CD4-positive, alpha-beta memory T cell (primary cell): ENCODE measurements around the gene PAK5. TPM values are rescaled to one million over a fixed set of nuclear protein-coding genes. Genes with fewer than 3 reads are reported as not detected.

Source experiments
- CTCF ChIA-PET: fragments of 350-600 bp; sonication (Branson Sonifier 250); formaldehyde crosslinking; loops from one replicate; lab custom pipeline; 2021; ENCODE audit warnings: inconsistent platforms; ENCODE audit not compliant: partially characterized antibody; lab: Charles Lee
- POLR2A ChIA-PET: fragments of 350-600 bp; sonication (Branson Sonifier 250); formaldehyde crosslinking; loops from one replicate; lab custom pipeline; 2021; ENCODE audit not compliant: partially characterized antibody; lab: Charles Lee
- DNase-seq, 5 donors: peaks; one replicate each; pipeline versions ENCODE4 v3.0.0 to v3.0.0-alpha.2; 2020 to 2022; ENCODE audit warnings: mixed read lengths in 1 of 5
- H3K27ac ChIP-seq: one replicate; pipeline ENCODE4 v1.7.0; 2013; ENCODE audit warnings: low read depth, low read length
- H3K27me3 ChIP-seq: 2 replicates; pipeline ENCODE4 v1.7.0; 2013; ENCODE audit warnings: mild to moderate bottlenecking, low read length, moderate library complexity; ENCODE audit not compliant: insufficient read depth
- H3K36me3 ChIP-seq: 2 replicates; pipeline ENCODE4 v1.7.0; 2013; ENCODE audit warnings: mild to moderate bottlenecking, low read length, moderate library complexity; ENCODE audit not compliant: insufficient read depth
- H3K4me1 ChIP-seq: 2 replicates; pipeline ENCODE4 v1.7.0; 2013; ENCODE audit warnings: mild to moderate bottlenecking, low read length, moderate library complexity; ENCODE audit not compliant: insufficient read depth
- H3K4me3 ChIP-seq, 2 donors: one replicate each; pipeline ENCODE4 v1.7.0; 2013; ENCODE audit warnings: low read length in 2 of 2, mild to moderate bottlenecking in 1 of 2
- H3K9me3 ChIP-seq, 2 donors: one replicate each; pipeline ENCODE4 v1.7.0; 2013; ENCODE audit warnings: low read length in 2 of 2, control low read depth in 1 of 2; ENCODE audit not compliant: control insufficient read depth in 1 of 2
- H3K27ac Mint-ChIP-seq, 7 donors: one replicate each; pipeline ENCODE4 v1.8.0; 2020 to 2021; ENCODE audit warnings: mixed read lengths in 7 of 7, mild to moderate bottlenecking in 6 of 7, inconsistent platforms in 3 of 7, moderate library complexity in 3 of 7
- H3K27me3 Mint-ChIP-seq, 2 donors: one replicate each; pipeline ENCODE4 v1.8.0; 2020 to 2021; ENCODE audit warnings: mixed read lengths in 2 of 2
- H3K36me3 Mint-ChIP-seq, 2 donors: one replicate each; pipeline ENCODE4 v1.8.0; 2020 to 2021; ENCODE audit warnings: mixed read lengths in 2 of 2, inconsistent platforms in 1 of 2, mild to moderate bottlenecking in 1 of 2
- H3K4me1 Mint-ChIP-seq, 4 donors: one replicate each; pipeline ENCODE4 v1.8.0; 2020 to 2021; ENCODE audit warnings: mixed read lengths in 4 of 4, mild to moderate bottlenecking in 1 of 4
- H3K4me3 Mint-ChIP-seq, 8 donors: one replicate each; pipeline ENCODE4 v1.8.0; 2020 to 2021; ENCODE audit warnings: mixed read lengths in 8 of 8, mild to moderate bottlenecking in 7 of 8, moderate library complexity in 6 of 8, inconsistent platforms in 3 of 8
- H3K9me3 Mint-ChIP-seq, 8 donors: one replicate each; pipeline ENCODE4 v1.8.0; 2020 to 2021; ENCODE audit warnings: mixed read lengths in 8 of 8, mild to moderate bottlenecking in 5 of 8, inconsistent platforms in 3 of 8, moderate library complexity in 1 of 8
- intact Hi-C: fragments of 100-400 bp; cut with micrococcal nuclease; formaldehyde crosslinking; loops from one replicate; pipeline ENCODE4 v1.15.1; 2023
- polyA plus RNA-seq, 2 donors: library from polyadenylated mRNA; unstranded; fragments of 300-500 nt; fragmentation: Illumina TruSeq; gene quantifications; one replicate each; pipeline ENCODE4 v1.2.3, GENCODE V29; 2021
- total RNA-seq, 2 experiments: library from RNA; stranded (reverse); gene quantifications; one replicate each; pipeline ENCODE4 v1.2.3, GENCODE V29; 2021

Gene PAK5
- total and polyA plus RNA-seq, 4 experiments from 2014 or later, result not detected

GRCh38 chr20:9597547-9597946 is 241.3 kb downstream of the PAK5 start:
- no peaks in the 10 kb centered on the region for H3K9me3 ChIP-seq
- no peaks in the 10 kb centered on the region for H3K4me1 ChIP-seq
- no peaks in the 10 kb centered on the region for H3K27me3 ChIP-seq
- Mint-ChIP-seq H3K36me3 (no peaks in the 10 kb centered on the region), H3K27ac (no peak overlapping the region), H3K4me3 (no peak overlapping the region), H3K4me1 (no peaks in the 10 kb centered on the region), H3K9me3 (peaks cover 0 to 3% (median 0%) of the 10 kb centered on the region in 8 donors), H3K27me3 (no peaks in the 10 kb centered on the region)
- ChIA-PET POLR2A (no interaction called here), CTCF (interaction anchor here (1.9 kb wide), 1 partner anchor 19 kb away, joined by 5 read pairs; no protein-coding TSS in a partner anchor)
- H3K4me3 ChIP-seq, result no peak overlapping the region
- no peak for DNase-seq
- intact Hi-C loops, result no loop called here
- no peak overlapping the region for H3K27ac ChIP-seq
- no peaks in the 10 kb centered on the region for H3K36me3 ChIP-seq

- intact Hi-C loops, result no loop called here
- POLR2A ChIA-PET, result no interaction called here
- CTCF ChIA-PET, result interaction anchor here (0.7 kb wide), 1 partner anchor 49 kb away, joined by 3 read pairs; no protein-coding TSS in a partner anchor
These were observed 243.1 kb downstream of the PAK5 start for GRCh38 chr20:9595763-9596162.

GRCh38 chr20:9594284-9594875 is 244.5 kb downstream of the PAK5 start:
- peaks cover 0 to 1% of the 10 kb centered on the region in 2 donors for H3K27me3 Mint-ChIP-seq
- ChIA-PET CTCF (no interaction called here), POLR2A (no interaction called here)
- H3K9me3 Mint-ChIP-seq, result peaks cover 0 to 3% (median 0%) of the 10 kb centered on the region in 8 donors
- Histone ChIP-seq H3K27ac (no peak overlapping the region), H3K4me1 (no peaks in the 10 kb centered on the region), H3K9me3 (no peaks in the 10 kb centered on the region), H3K36me3 (no peaks in the 10 kb centered on the region), H3K27me3 (no peaks in the 10 kb centered on the region), H3K4me3 (no peak overlapping the region)
- H3K4me1 Mint-ChIP-seq, result no peaks in the 10 kb centered on the region
- no peak for DNase-seq
- no peak overlapping the region for H3K4me3 Mint-ChIP-seq
- no peaks in the 10 kb centered on the region for H3K36me3 Mint-ChIP-seq
- intact Hi-C loops, result no loop called here
- peak overlapping the region in 1 of 7 donors; percentile 35 for H3K27ac Mint-ChIP-seq

More at GRCh38 chr20:9595763-9596162, 243.1 kb downstream of the PAK5 start:
- Histone ChIP-seq H3K27ac (no peak overlapping the region), H3K27me3 (no peaks in the 10 kb centered on the region), H3K9me3 (no peaks in the 10 kb centered on the region), H3K4me3 (no peak overlapping the region), H3K36me3 (no peaks in the 10 kb centered on the region), H3K4me1 (no peaks in the 10 kb centered on the region)
- Mint-ChIP-seq H3K4me1 (no peaks in the 10 kb centered on the region), H3K4me3 (no peak overlapping the region), H3K36me3 (no peaks in the 10 kb centered on the region), H3K9me3 (peaks cover 0 to 3% (median 0%) of the 10 kb centered on the region in 8 donors), H3K27me3 (no peaks in the 10 kb centered on the region), H3K27ac (no peak overlapping the region)
- DNase-seq, result no peak

GRCh38 chr20:9592419-9592818 is 246.5 kb downstream of the PAK5 start:
- no peaks in the 10 kb centered on the region for H3K27me3 ChIP-seq
- no peaks in the 10 kb centered on the region for H3K36me3 ChIP-seq
- H3K36me3 Mint-ChIP-seq, result no peaks in the 10 kb centered on the region
- no peak overlapping the region for H3K27ac Mint-ChIP-seq
- H3K27ac ChIP-seq, result no peak overlapping the region
- peaks cover 0 to 3% of the 10 kb centered on the region in 2 donors for H3K27me3 Mint-ChIP-seq
- ChIA-PET CTCF (no interaction called here), POLR2A (no interaction called here)
- no peak overlapping the region for H3K4me3 Mint-ChIP-seq
- intact Hi-C loops, result no loop called here
- H3K9me3 Mint-ChIP-seq, result peaks cover 0 to 1% (median 0%) of the 10 kb centered on the region in 8 donors
- H3K9me3 ChIP-seq, result no peaks in the 10 kb centered on the region
- no peaks in the 10 kb centered on the region for H3K4me1 ChIP-seq
- no peaks in the 10 kb centered on the region for H3K4me1 Mint-ChIP-seq
- DNase-seq, result no peak
- H3K4me3 ChIP-seq, result no peak overlapping the region

- DNase-seq, result no peak
These were observed 247.8 kb downstream of the PAK5 start for GRCh38 chr20:9591080-9591479.

GRCh38 chr20:9590189-9590588 is 248.7 kb downstream of the PAK5 start:
- Mint-ChIP-seq H3K4me3 (no peak overlapping the region), H3K9me3 (peaks cover 0 to 3% (median 0%) of the 10 kb centered on the region in 8 donors), H3K4me1 (no peaks in the 10 kb centered on the region), H3K27ac (no peak overlapping the region), H3K36me3 (no peaks in the 10 kb centered on the region), H3K27me3 (peaks cover 0 to 3% of the 10 kb centered on the region in 2 donors)
- CTCF ChIA-PET, result no interaction called here
- Histone ChIP-seq H3K27ac (no peak overlapping the region), H3K36me3 (no peaks in the 10 kb centered on the region), H3K4me1 (no peaks in the 10 kb centered on the region), H3K4me3 (no peak overlapping the region), H3K9me3 (no peaks in the 10 kb centered on the region), H3K27me3 (no peaks in the 10 kb centered on the region)
- intact Hi-C loops, result no loop called here
- no peak for DNase-seq
- POLR2A ChIA-PET, result no interaction called here

More at GRCh38 chr20:9591080-9591479, 247.8 kb downstream of the PAK5 start:
- POLR2A ChIA-PET, result no interaction called here
- Histone ChIP-seq H3K27me3 (no peaks in the 10 kb centered on the region), H3K4me3 (no peak overlapping the region), H3K27ac (no peak overlapping the region), H3K9me3 (no peaks in the 10 kb centered on the region), H3K4me1 (no peaks in the 10 kb centered on the region), H3K36me3 (no peaks in the 10 kb centered on the region)
- CTCF ChIA-PET, result no interaction called here
- Mint-ChIP-seq H3K4me1 (no peaks in the 10 kb centered on the region), H3K9me3 (peaks cover 0 to 2% (median 0%) of the 10 kb centered on the region in 8 donors), H3K27me3 (peaks cover 0 to 3% of the 10 kb centered on the region in 2 donors), H3K27ac (no peak overlapping the region), H3K36me3 (no peaks in the 10 kb centered on the region), H3K4me3 (no peak overlapping the region)
- intact Hi-C loops, result no loop called here

- no peak for DNase-seq
- Mint-ChIP-seq H3K9me3 (peaks cover 0 to 3% (median 0%) of the 10 kb centered on the region in 8 donors), H3K4me3 (no peak overlapping the region), H3K4me1 (no peaks in the 10 kb centered on the region), H3K27me3 (peaks cover 0 to 3% of the 10 kb centered on the region in 2 donors), H3K36me3 (no peaks in the 10 kb centered on the region), H3K27ac (no peak overlapping the region)
- POLR2A ChIA-PET, result no interaction called here
- Histone ChIP-seq H3K4me3 (no peak overlapping the region), H3K9me3 (no peaks in the 10 kb centered on the region), H3K36me3 (no peaks in the 10 kb centered on the region), H3K27ac (no peak overlapping the region), H3K27me3 (no peaks in the 10 kb centered on the region), H3K4me1 (no peaks in the 10 kb centered on the region)
- intact Hi-C loops, result no loop called here
- CTCF ChIA-PET, result no interaction called here
These were observed 250.2 kb downstream of the PAK5 start for GRCh38 chr20:9588706-9589105.
